ENCODE results near the gene EFNA5. TPM values are rescaled to one million over a fixed set of nuclear protein-coding genes. Genes with fewer than 3 reads are reported as not detected.

Gene EFNA5
- polyA plus RNA-seq, 1 donor from 2014 or later, result 4.2 TPM

- H4K20me1 ChIP-seq (ENCODE audit: insufficient read depth), result no peaks in the 10 kb centered on the region
- no peak overlapping the region for H3K27ac ChIP-seq (ENCODE audit: low read length)
- H3K79me2 ChIP-seq (replicated peaks; ENCODE audit: insufficient read depth, low read length), result no peaks in the 10 kb centered on the region
- H2AFZ ChIP-seq (ENCODE audit: low read depth, low read length), result no peak overlapping the region
- no peaks in the 10 kb centered on the region for H3F3A ChIP-seq (ENCODE audit: insufficient read depth, low read length, poor library complexity, severe bottlenecking)
- H3K27me3 ChIP-seq (ENCODE audit: insufficient read depth, low read depth, low read length), result no peaks in the 10 kb centered on the region
- H3K4me2 ChIP-seq (ENCODE audit: low read length), result no peak overlapping the region
- TF ChIP-seq EZH2 (IDR thresholded peaks at IDR 0.05; ENCODE audit: borderline replicate concordance, insufficient read depth, low read length, poor library complexity, severe bottlenecking), result no peak
- no peak for TF ChIP-seq MXI1 (conservative IDR thresholded peaks at IDR 0.05; ENCODE audit: poor library complexity, severe bottlenecking)
- no peak for TF ChIP-seq TAF1 (IDR thresholded peaks at IDR 0.05; ENCODE audit: low read depth)
- no peak for TF ChIP-seq RAD21 (conservative IDR thresholded peaks at IDR 0.05)
- TF ChIP-seq SMC3 (conservative IDR thresholded peaks at IDR 0.05; ENCODE audit: poor library complexity), result no peak
- TF ChIP-seq REST (IDR thresholded peaks at IDR 0.05; ENCODE audit: borderline replicate concordance), result no peak
- TF ChIP-seq EP300 (conservative IDR thresholded peaks at IDR 0.05; ENCODE audit: poor library complexity, severe bottlenecking), result no peak
- no peak for TF ChIP-seq POLR2AphosphoS5 (IDR thresholded peaks at IDR 0.05)
- TF ChIP-seq CTCF (IDR thresholded peaks at IDR 0.05; ENCODE audit: poor library complexity, severe bottlenecking), result no peak
- no peaks in the 10 kb centered on the region for H3K9me3 ChIP-seq (ENCODE audit: low read length)
- no peak overlapping the region for H3K4me3 ChIP-seq (ENCODE audit: low read length)
- H3K36me3 ChIP-seq (ENCODE audit: insufficient read depth, low read length), result no peaks in the 10 kb centered on the region
- H3K9ac ChIP-seq (ENCODE audit: low read length), result no peak overlapping the region
- no peaks in the 10 kb centered on the region for H3K9me2 ChIP-seq (ENCODE audit: insufficient read depth, low read length)
Measured at GRCh38 chr5:107364443-107365319, 306.1 kb downstream of the EFNA5 start.

GRCh38 chr5:107363768-107364167, 307.0 kb downstream of the EFNA5 start:
- H3K9ac ChIP-seq (ENCODE audit: low read length), result no peak overlapping the region
- no peak overlapping the region for H3K4me3 ChIP-seq (ENCODE audit: low read length)
- H3K36me3 ChIP-seq (ENCODE audit: insufficient read depth, low read length), result no peaks in the 10 kb centered on the region
- no peaks in the 10 kb centered on the region for H3F3A ChIP-seq (ENCODE audit: insufficient read depth, low read length, poor library complexity, severe bottlenecking)
- no peak overlapping the region for H3K4me2 ChIP-seq (ENCODE audit: low read length)
- TF ChIP-seq REST (IDR thresholded peaks at IDR 0.05; ENCODE audit: borderline replicate concordance) (no peak), POLR2AphosphoS5 (IDR thresholded peaks at IDR 0.05) (no peak), EZH2 (IDR thresholded peaks at IDR 0.05; ENCODE audit: borderline replicate concordance, insufficient read depth, low read length, poor library complexity, severe bottlenecking) (no peak), SMC3 (conservative IDR thresholded peaks at IDR 0.05; ENCODE audit: poor library complexity) (no peak), CTCF (IDR thresholded peaks at IDR 0.05; ENCODE audit: poor library complexity, severe bottlenecking) (no peak), TAF1 (IDR thresholded peaks at IDR 0.05; ENCODE audit: low read depth) (no peak), RAD21 (conservative IDR thresholded peaks at IDR 0.05) (no peak), EP300 (conservative IDR thresholded peaks at IDR 0.05; ENCODE audit: poor library complexity, severe bottlenecking) (no peak), MXI1 (conservative IDR thresholded peaks at IDR 0.05; ENCODE audit: poor library complexity, severe bottlenecking) (no peak)
- H4K20me1 ChIP-seq (ENCODE audit: insufficient read depth), result no peaks in the 10 kb centered on the region
- no peaks in the 10 kb centered on the region for H3K27me3 ChIP-seq (ENCODE audit: insufficient read depth, low read depth, low read length)
- H3K9me2 ChIP-seq (ENCODE audit: insufficient read depth, low read length), result no peaks in the 10 kb centered on the region
- no peak overlapping the region for H2AFZ ChIP-seq (ENCODE audit: low read depth, low read length)
- H3K9me3 ChIP-seq (ENCODE audit: low read length), result no peaks in the 10 kb centered on the region
- no peaks in the 10 kb centered on the region for H3K79me2 ChIP-seq (replicated peaks; ENCODE audit: insufficient read depth, low read length)
- H3K27ac ChIP-seq (ENCODE audit: low read length), result no peak overlapping the region

All from neural cell (in vitro differentiated cells).